ENCODE data around the gene TMEM235.

TMEM235 gene

GRCh38 chr17:78289802-78290363, 58.5 kb downstream of the TMEM235 start:
- no peak overlapping the region for H3K27ac ChIP-seq
- TF ChIP-seq ZFX (IDR thresholded peaks at IDR 0.05; ENCODE audit: borderline replicate concordance), result no peak
- TF ChIP-seq, protein P1, sequence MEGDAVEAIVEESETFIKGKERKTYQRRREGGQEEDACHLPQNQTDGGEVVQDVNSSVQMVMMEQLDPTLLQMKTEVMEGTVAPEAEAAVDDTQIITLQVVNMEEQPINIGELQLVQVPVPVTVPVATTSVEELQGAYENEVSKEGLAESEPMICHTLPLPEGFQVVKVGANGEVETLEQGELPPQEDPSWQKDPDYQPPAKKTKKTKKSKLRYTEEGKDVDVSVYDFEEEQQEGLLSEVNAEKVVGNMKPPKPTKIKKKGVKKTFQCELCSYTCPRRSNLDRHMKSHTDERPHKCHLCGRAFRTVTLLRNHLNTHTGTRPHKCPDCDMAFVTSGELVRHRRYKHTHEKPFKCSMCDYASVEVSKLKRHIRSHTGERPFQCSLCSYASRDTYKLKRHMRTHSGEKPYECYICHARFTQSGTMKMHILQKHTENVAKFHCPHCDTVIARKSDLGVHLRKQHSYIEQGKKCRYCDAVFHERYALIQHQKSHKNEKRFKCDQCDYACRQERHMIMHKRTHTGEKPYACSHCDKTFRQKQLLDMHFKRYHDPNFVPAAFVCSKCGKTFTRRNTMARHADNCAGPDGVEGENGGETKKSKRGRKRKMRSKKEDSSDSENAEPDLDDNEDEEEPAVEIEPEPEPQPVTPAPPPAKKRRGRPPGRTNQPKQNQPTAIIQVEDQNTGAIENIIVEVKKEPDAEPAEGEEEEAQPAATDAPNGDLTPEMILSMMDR (IDR thresholded peaks at IDR 0.05), result peak; percentile 92
